ENCODE measurements around the gene DHRS2. TPM values are rescaled to one million over a fixed set of nuclear protein-coding genes. Genes with fewer than 3 reads are reported as not detected.

The DHRS2 gene
- total RNA-seq, 2 donors from 2014 or later = 1.3 to 3.3 TPM

DNA sequence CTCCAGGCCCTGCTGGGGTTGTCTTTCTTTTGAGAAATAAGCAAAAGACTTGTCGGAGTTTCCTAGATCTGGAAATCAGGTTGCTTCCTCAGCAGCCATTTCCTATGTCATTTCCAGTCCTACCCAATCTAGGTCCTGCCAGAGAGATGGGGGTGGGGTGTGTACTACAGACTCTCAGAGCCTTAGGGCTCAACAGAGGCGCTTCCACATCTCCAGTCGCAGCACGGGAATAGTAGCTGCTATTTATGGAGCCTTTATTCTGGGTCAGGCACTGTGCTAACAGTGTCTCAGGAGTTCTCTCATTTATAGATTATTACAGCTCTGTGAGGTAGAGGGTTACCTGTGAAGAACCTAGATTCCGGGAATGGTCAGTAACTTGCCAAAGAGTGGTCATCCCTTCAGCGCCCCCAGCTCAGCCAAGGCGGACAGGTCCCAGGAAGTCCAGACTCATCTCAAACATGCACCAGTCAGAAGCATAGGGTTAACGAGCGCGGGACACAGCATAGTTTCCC lies 21.9 kb downstream of the DHRS2 start:
- no peak for ATAC-seq
- H3K9me3 ChIP-seq = no peaks in the 10 kb centered on the region
- no peak for DNase-seq
- no peaks in the 10 kb centered on the region for H3K27me3 ChIP-seq
- intact Hi-C loops (cut with DNase I) = no loop called here
- 68 to 77% methylated on average over 8 to 10 of the region's 10 CpGs for WGBS, 2 donors
- no peak for TF ChIP-seq POLR2A (IDR thresholded peaks at IDR 0.05)
- TF ChIP-seq, protein P1, sequence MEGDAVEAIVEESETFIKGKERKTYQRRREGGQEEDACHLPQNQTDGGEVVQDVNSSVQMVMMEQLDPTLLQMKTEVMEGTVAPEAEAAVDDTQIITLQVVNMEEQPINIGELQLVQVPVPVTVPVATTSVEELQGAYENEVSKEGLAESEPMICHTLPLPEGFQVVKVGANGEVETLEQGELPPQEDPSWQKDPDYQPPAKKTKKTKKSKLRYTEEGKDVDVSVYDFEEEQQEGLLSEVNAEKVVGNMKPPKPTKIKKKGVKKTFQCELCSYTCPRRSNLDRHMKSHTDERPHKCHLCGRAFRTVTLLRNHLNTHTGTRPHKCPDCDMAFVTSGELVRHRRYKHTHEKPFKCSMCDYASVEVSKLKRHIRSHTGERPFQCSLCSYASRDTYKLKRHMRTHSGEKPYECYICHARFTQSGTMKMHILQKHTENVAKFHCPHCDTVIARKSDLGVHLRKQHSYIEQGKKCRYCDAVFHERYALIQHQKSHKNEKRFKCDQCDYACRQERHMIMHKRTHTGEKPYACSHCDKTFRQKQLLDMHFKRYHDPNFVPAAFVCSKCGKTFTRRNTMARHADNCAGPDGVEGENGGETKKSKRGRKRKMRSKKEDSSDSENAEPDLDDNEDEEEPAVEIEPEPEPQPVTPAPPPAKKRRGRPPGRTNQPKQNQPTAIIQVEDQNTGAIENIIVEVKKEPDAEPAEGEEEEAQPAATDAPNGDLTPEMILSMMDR (IDR thresholded peaks at IDR 0.05) = no peak
- no peak overlapping the region for H3K4me3 ChIP-seq
- H3K27ac ChIP-seq = no peak overlapping the region
- no peaks in the 10 kb centered on the region for H3K36me3 ChIP-seq (replicated peaks in 1 of 2; ENCODE audit: insufficient read depth in 1 of 2, low read depth in 2 of 2)
- H3K4me1 ChIP-seq = no peaks in the 10 kb centered on the region

DNA sequence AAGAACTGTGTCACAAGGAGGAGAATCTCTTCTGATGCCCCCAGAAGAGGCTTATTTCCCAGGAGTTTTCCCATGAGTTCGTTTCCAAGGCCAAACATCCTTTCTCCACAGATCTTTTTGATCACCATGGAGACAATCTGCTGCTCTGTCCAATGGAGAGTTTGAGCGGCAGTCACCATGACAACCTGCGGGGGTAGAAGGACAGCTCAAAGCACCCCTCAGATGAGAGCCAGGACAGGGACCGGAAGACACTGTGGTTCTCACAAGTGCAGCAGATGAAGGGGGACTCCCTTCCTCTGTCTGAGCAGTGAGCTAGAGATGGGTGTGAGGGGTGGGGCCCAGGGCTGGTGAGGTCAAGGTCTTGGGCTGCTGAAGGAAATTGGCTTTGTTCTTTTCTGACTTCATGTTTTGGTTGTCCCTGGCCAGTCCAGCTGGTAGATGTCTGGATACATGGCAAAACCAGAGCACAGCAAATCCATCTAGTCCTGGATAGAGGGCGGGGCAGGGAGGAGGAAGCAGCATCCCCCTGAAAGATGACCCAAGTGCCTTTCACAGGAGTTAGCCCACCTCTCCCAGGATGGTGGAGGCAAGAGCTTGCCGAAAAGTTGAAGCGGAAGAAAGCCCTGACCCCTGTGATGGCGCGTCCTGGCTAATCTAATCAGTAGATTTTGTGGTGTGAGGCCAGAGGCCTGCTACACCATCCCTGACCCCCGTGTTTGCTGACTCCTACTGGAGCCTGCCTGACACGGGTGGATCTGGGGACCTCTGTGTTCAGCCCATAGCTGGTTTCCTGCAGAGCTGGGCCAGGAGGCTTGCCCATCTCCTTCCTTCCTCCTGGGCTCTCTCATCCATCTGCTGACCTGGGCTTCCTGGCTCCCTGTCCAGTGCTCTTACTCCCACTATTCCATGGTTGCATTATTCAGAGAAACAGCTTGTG lies 24.4 kb downstream of the DHRS2 start:
- 73 to 91% methylated on average over 9 to 11 of the region's 11 CpGs for WGBS, 2 donors

DNA sequence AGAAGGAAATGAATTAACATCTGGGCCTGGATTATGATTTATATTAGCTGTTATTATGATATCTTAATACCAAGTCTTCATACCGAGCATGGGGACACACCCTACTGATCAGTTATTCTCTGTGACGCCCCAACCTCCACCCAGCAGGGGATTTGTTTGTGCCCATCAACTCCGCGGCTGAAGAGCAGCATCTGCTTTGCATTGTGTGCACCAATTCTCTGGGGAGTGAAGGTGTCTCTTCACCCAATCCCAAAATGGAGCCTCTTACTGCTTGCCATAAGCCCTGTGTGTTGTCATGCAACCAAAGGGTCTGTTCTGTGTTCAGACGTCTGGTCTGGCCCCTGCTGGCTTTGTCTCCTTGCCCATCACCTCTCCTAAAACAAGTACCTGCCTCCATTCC lies 25.4 kb downstream of the DHRS2 start:
- no peaks in the 10 kb centered on the region for H3K9me3 ChIP-seq

More for the DNA sequence above, 24.4 kb downstream of the DHRS2 start:
- Histone ChIP-seq H3K27me3 (no peaks in the 10 kb centered on the region), H3K36me3 (replicated peaks in 1 of 2; ENCODE audit: insufficient read depth in 1 of 2, low read depth in 2 of 2) (no peaks in the 10 kb centered on the region), H3K4me1 (peaks cover 4% of the 10 kb centered on the region), H3K4me3 (no peak overlapping the region), H3K27ac (no peak overlapping the region), H3K9me3 (no peaks in the 10 kb centered on the region)
- TF ChIP-seq POLR2A (IDR thresholded peaks at IDR 0.05) = no peak
- TF ChIP-seq, protein P1 (IDR thresholded peaks at IDR 0.05) = no peak
- intact Hi-C loops (cut with DNase I) = no loop called here
- DNase-seq (no peak), ATAC-seq (no peak)

DNA sequence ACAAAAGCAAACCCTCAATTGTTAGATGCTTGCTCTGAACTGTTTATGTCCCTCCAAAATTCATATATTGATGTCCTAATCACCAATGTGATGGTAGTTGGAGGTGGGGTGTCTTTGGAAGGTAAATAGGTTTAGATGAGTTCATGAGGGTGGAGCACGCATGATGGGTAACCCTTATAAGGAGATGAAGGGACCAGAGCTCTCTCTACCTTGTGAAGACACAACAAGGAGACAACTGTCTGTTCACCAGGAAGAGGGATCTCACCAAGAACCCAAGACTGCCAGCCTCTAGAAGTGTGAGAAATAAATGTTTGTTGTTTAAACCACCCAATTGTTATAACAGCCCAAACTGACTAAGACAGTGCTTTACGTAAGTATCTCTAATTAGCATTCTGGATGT lies 27.0 kb downstream of the DHRS2 start:
- 94 to 96% methylated on average over 2 of the region's 2 CpGs for WGBS, 2 donors

More for the DNA sequence above, 25.4 kb downstream of the DHRS2 start:
- Histone ChIP-seq H3K4me3 (no peak overlapping the region), H3K4me1 (peaks cover 5% of the 10 kb centered on the region), H3K27me3 (no peaks in the 10 kb centered on the region), H3K36me3 (replicated peaks in 1 of 2; ENCODE audit: insufficient read depth in 1 of 2, low read depth in 2 of 2) (no peaks in the 10 kb centered on the region), H3K27ac (no peak overlapping the region)
- no peak for DNase-seq
- no peak for ATAC-seq
- TF ChIP-seq, protein P1 (IDR thresholded peaks at IDR 0.05) = no peak
- no peak for TF ChIP-seq POLR2A (IDR thresholded peaks at IDR 0.05)
- WGBS, 2 donors = 77 to 82% methylated on average over 5 of the region's 5 CpGs
- intact Hi-C loops (cut with DNase I) = no loop called here

More for the DNA sequence above, 27.0 kb downstream of the DHRS2 start:
- H3K27me3 ChIP-seq = no peaks in the 10 kb centered on the region
- H3K4me1 ChIP-seq = peaks cover 17% of the 10 kb centered on the region
- H3K27ac ChIP-seq = no peak overlapping the region
- no peak for ATAC-seq
- H3K4me3 ChIP-seq = no peak overlapping the region
- H3K36me3 ChIP-seq (replicated peaks in 1 of 2; ENCODE audit: insufficient read depth in 1 of 2, low read depth in 2 of 2) = no peaks in the 10 kb centered on the region
- no peak for TF ChIP-seq POLR2A (IDR thresholded peaks at IDR 0.05)
- TF ChIP-seq, protein P1 (IDR thresholded peaks at IDR 0.05) = no peak
- DNase-seq = no peak
- no peaks in the 10 kb centered on the region for H3K9me3 ChIP-seq
- intact Hi-C loops (cut with DNase I) = no loop called here
